Kidney (tissue), 14 donors: Measurements from ENCODE around the gene MYH10. TPM values are rescaled to one million over a fixed set of nuclear protein-coding genes. Genes with fewer than 3 reads are reported as not detected.
A peak's percentile ranks its signal among the peaks of the same experiment; 100 is the strongest.

Source experiments
- DNase-seq, 5 donors: peaks; one replicate each; pipeline ENCODE4 v3.0.0-alpha.2; 2013 to 2020
- FAIRE-seq: peaks from 2 replicates; lab custom pipeline; 2012; peaks lifted over from hg19 to GRCh38; lab: Jason Lieb, UNC
- H3K27ac ChIP-seq, 2 donors: one replicate each; pipeline ENCODE4 v1.7.0; 2013; ENCODE audit warnings: low read depth in 2 of 2, low read length in 2 of 2, inconsistent platforms in 1 of 2
- H3K27me3 ChIP-seq: one replicate; pipeline ENCODE4 v1.7.1; 2013; ENCODE audit warnings: low read length, inconsistent platforms; ENCODE audit not compliant: control insufficient read depth, insufficient read depth
- H3K36me3 ChIP-seq, 3 donors: one replicate each; pipeline versions ENCODE4 v1.7.0 to v1.7.1; 2013; ENCODE audit warnings: low read length in 3 of 3, control low read depth in 1 of 3, inconsistent platforms in 1 of 3; ENCODE audit not compliant: insufficient read depth in 3 of 3, control insufficient read depth in 2 of 3
- H3K4me1 ChIP-seq, 3 donors: one replicate each; pipeline versions ENCODE4 v1.7.0 to v1.7.1; 2013; ENCODE audit warnings: low read length in 3 of 3, inconsistent platforms in 1 of 3, low read depth in 1 of 3; ENCODE audit not compliant: control insufficient read depth in 2 of 3, insufficient read depth in 2 of 3
- H3K4me3 ChIP-seq, 3 donors: one replicate each; pipeline versions ENCODE4 v1.7.0 to v1.8.1; 2013; ENCODE audit warnings: low read length in 3 of 3, control low read depth in 1 of 3, inconsistent platforms in 1 of 3
- H3K9ac ChIP-seq, 3 donors: one replicate each; pipeline versions ENCODE4 v1.7.0 to v1.7.1; 2013; ENCODE audit warnings: low read length in 3 of 3, control low read depth in 1 of 3, inconsistent platforms in 1 of 3
- H3K9me3 ChIP-seq, 3 donors: one replicate each; pipeline versions ENCODE4 v1.7.0 to v1.7.1; 2013; ENCODE audit warnings: low read length in 3 of 3, control low read depth in 1 of 3, inconsistent platforms in 1 of 3; ENCODE audit not compliant: control insufficient read depth in 2 of 3, insufficient read depth in 1 of 3
- CTCF ChIP-seq: IDR thresholded peaks from 3 replicates; pipeline ENCODE4 v1.5.1; 2012; ENCODE audit warnings: mild to moderate bottlenecking, moderate library complexity, borderline replicate concordance; ENCODE audit not compliant: insufficient read depth; ENCODE audit errors: extremely low read depth
- intact Hi-C: fragments of 100-400 bp; cut with DNase I; formaldehyde crosslinking; loops from one replicate; pipeline ENCODE4 v1.11.1; 2022
- polyA plus RNA-seq: library from polyadenylated mRNA; stranded (reverse); fragments of 350-450 nt; fragmentation: Illumina TruSeq; extraction: RNeasy Lipid Tissue Mini Kit (QIAGEN cat#74804); gene quantifications from one replicate; pipeline ENCODE4 v1.2.3, GENCODE V29; 2014; ENCODE audit warnings: low read depth, low replicate concordance; ENCODE audit not compliant: insufficient read depth
- total RNA-seq: library from RNA; stranded (reverse); fragmentation: NEBNext Ultra II Directional; extraction: Animal tissue kit (Norgen Biotek cat#: 25700); gene quantifications from one replicate; pipeline ENCODE4 v1.2.1, GENCODE V29; 2021
- donor health status: control.
- donor health status: control.
- donor health status: control.
- donor health status: control.
- donor health status: control.
- donor health status: DM: yes; HTN: yes; CAD: no.
- donor health status: Normal renal cell carcinoma (clear cell type).

The MYH10 gene
- total and polyA plus RNA-seq, 2 donors from 2014 or later = 23.6 to 104 TPM

DNA sequence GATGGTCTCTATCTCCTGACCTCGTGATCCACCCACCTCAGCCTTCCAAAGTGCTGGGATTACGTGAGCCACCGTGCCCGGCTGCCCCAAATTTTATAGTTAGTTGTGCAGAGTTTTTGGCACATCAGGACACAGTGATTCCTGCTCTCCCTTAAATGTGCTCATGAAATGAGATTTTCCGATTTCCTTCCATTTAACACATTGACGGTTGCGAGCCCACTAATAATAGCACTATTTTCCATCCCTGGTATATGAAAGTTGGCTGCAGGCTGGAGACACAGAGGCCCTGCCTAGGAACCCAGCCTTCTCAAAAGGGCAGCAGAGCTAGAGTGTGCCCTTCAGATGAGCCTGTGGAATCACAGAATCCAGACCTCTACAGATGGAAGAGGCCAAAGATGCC, 17.4 kb upstream of the MYH10 start:
- Histone ChIP-seq H3K9ac (no peak overlapping the region), H3K4me1 (no peaks in the 10 kb centered on the region), H3K27me3 (no peaks in the 10 kb centered on the region), H3K9me3 (no peaks in the 10 kb centered on the region), H3K27ac (no peak overlapping the region), H3K36me3 (no peaks in the 10 kb centered on the region), H3K4me3 (no peak overlapping the region)
- FAIRE-seq (no peak), DNase-seq (no peak)
- intact Hi-C loops = no loop called here
- TF ChIP-seq CTCF = no peak

- FAIRE-seq (no peak), DNase-seq (peak in 1 of 5 donors; percentile 30)
- Histone ChIP-seq H3K27ac (no peak overlapping the region), H3K9ac (no peak overlapping the region), H3K36me3 (no peaks in the 10 kb centered on the region), H3K9me3 (no peaks in the 10 kb centered on the region), H3K4me3 (no peak overlapping the region), H3K4me1 (no peaks in the 10 kb centered on the region), H3K27me3 (no peaks in the 10 kb centered on the region)
- TF ChIP-seq CTCF = no peak
- intact Hi-C loops = no loop called here
These were observed 16.7 kb upstream of the MYH10 start for GRCh38 chr17:8647202-8647601.

GRCh38 chr17:8644507-8644902, 14.0 kb upstream of the MYH10 start:
- no peak for TF ChIP-seq CTCF
- Histone ChIP-seq H3K4me1 (no peaks in the 10 kb centered on the region), H3K27ac (no peak overlapping the region), H3K9me3 (no peaks in the 10 kb centered on the region), H3K4me3 (no peak overlapping the region), H3K36me3 (no peaks in the 10 kb centered on the region), H3K9ac (no peak overlapping the region), H3K27me3 (no peaks in the 10 kb centered on the region)
- no peak for DNase-seq
- intact Hi-C loops = no loop called here
- FAIRE-seq = no peak

DNA sequence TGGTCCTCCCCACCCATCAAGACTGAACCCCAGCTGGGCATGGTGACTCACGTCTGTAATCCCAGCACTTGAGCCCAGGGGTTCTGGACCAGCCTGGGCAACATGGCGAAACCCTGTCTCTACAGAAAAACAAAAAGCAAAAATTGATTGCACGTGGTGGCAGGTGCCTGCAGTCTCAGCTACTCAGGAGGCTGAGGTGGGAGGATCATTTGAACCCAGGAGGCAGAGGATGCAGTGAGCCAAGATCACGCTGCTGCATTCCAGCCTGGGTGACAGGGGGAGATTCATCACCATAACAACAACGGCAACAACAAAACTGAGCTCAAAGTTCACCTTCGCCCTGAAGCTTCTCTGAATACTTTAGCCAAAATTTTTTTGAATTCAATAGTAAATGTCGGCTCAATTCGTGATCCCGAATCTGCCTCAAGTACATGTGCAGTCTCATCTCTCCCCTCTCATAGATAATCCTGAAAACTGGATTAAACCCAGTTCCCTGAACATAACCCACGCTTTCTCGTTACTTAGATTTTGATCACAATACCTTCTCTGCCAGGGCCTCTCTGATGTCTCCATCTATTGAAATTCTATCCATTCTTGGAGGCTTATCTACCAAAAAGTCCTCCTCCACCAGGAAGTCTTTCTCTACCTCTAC, 13.5 kb upstream of the MYH10 start:
- no peak for TF ChIP-seq CTCF
- Histone ChIP-seq H3K9ac (no peak overlapping the region), H3K36me3 (no peaks in the 10 kb centered on the region), H3K27ac (no peak overlapping the region), H3K4me1 (no peaks in the 10 kb centered on the region), H3K9me3 (no peaks in the 10 kb centered on the region), H3K4me3 (no peak overlapping the region), H3K27me3 (no peaks in the 10 kb centered on the region)
- DNase-seq (no peak), FAIRE-seq (no peak)
- intact Hi-C loops = no loop called here
